Measurements from ENCODE around the gene ATRIP. TPM values are rescaled to one million over a fixed set of nuclear protein-coding genes. Genes with fewer than 3 reads are reported as not detected.

Gene ATRIP
- total and polyA plus RNA-seq, 7 donors = 1.8 to 9.4 (median 5.1) TPM

- H3K9me3 ChIP-seq = no peaks in the 10 kb centered on the region
- TF ChIP-seq EP300 (IDR thresholded peaks at IDR 0.05) = no peak
- TF ChIP-seq POLR2A (IDR thresholded peaks at IDR 0.05) = no peak
- TF ChIP-seq CTCF (IDR thresholded peaks at IDR 0.05) = no peak
- no peak for TF ChIP-seq POLR2AphosphoS5 (IDR thresholded peaks at IDR 0.05)
- WGBS, 2 donors = 92 to 95% methylated on average over 9 of the region's 9 CpGs
- peak; percentile 46 for DNase-seq
- H3K4me3 ChIP-seq = no peak overlapping the region
- intact Hi-C loops (cut with DNase I) = no loop called here
- H3K27ac ChIP-seq = peak overlapping the region in 2 of 4 donors; percentile 4 to 71
- peaks cover 0 to 30% (median 19%) of the 10 kb centered on the region in 4 donors for H3K4me1 ChIP-seq
- H3K36me3 ChIP-seq = peaks cover 53 to 98% (median 78%) of the 10 kb centered on the region in 4 donors
- no peaks in the 10 kb centered on the region for H3K27me3 ChIP-seq
These were observed 35.4 kb upstream of the ATRIP start for GRCh38 chr3:48411041-48411588.

GRCh38 chr3:48411606-48412374, 34.7 kb upstream of the ATRIP start:
- no peak overlapping the region for H3K4me3 ChIP-seq
- intact Hi-C loops (cut with DNase I) = no loop called here
- H3K27me3 ChIP-seq = no peaks in the 10 kb centered on the region
- peaks cover 0 to 30% (median 19%) of the 10 kb centered on the region in 4 donors for H3K4me1 ChIP-seq
- no peak for TF ChIP-seq POLR2A (IDR thresholded peaks at IDR 0.05)
- TF ChIP-seq EP300 (IDR thresholded peaks at IDR 0.05) = no peak
- no peak for TF ChIP-seq POLR2AphosphoS5 (IDR thresholded peaks at IDR 0.05)
- DNase-seq = peak; percentile 51
- no peaks in the 10 kb centered on the region for H3K9me3 ChIP-seq
- H3K36me3 ChIP-seq = peaks cover 53 to 98% (median 76%) of the 10 kb centered on the region in 4 donors
- H3K27ac ChIP-seq = peak overlapping the region in 2 of 4 donors; percentile 4 to 71
- 90 to 92% methylated on average over 11 of the region's 11 CpGs for WGBS, 2 donors

GRCh38 chr3:48412375-48413001, 34.0 kb upstream of the ATRIP start:
- DNase-seq = peak; percentile 60
- peak overlapping the region in 3 of 4 donors; percentile 61 to 76 (median 71) for H3K27ac ChIP-seq
- H3K4me3 ChIP-seq = no peak overlapping the region
- peaks cover 0 to 30% (median 19%) of the 10 kb centered on the region in 4 donors for H3K4me1 ChIP-seq
- WGBS, 2 donors = 92 to 94% methylated on average over 19 of the region's 19 CpGs
- intact Hi-C loops (cut with DNase I) = no loop called here
- peaks cover 53 to 98% (median 77%) of the 10 kb centered on the region in 4 donors for H3K36me3 ChIP-seq
- H3K9me3 ChIP-seq = no peaks in the 10 kb centered on the region
- H3K27me3 ChIP-seq = no peaks in the 10 kb centered on the region
- TF ChIP-seq EP300 (IDR thresholded peaks at IDR 0.05) = no peak
- TF ChIP-seq POLR2A (IDR thresholded peaks at IDR 0.05) = no peak
- no peak for TF ChIP-seq CTCF (IDR thresholded peaks at IDR 0.05)
- no peak for TF ChIP-seq POLR2AphosphoS5 (IDR thresholded peaks at IDR 0.05)

GRCh38 chr3:48413086-48413485, 33.5 kb upstream of the ATRIP start:
- DNase-seq = peak; percentile 67

GRCh38 chr3:48413611-48414010, 32.9 kb upstream of the ATRIP start:
- TF ChIP-seq POLR2A (IDR thresholded peaks at IDR 0.05) (no peak), CTCF (IDR thresholded peaks at IDR 0.05) (no peak), EP300 (IDR thresholded peaks at IDR 0.05) (no peak), POLR2AphosphoS5 (IDR thresholded peaks at IDR 0.05) (no peak)
- intact Hi-C loops (cut with DNase I) = no loop called here
- DNase-seq = peak; percentile 46
- Histone ChIP-seq H3K4me3 (no peak overlapping the region), H3K36me3 (peaks cover 53 to 98% (median 83%) of the 10 kb centered on the region in 4 donors), H3K9me3 (no peaks in the 10 kb centered on the region), H3K27ac (peak overlapping the region; percentile 32 to 76 (median 66)), H3K27me3 (no peaks in the 10 kb centered on the region), H3K4me1 (peaks cover 1 to 30% (median 19%) of the 10 kb centered on the region in 4 donors)
- 89 to 90% methylated on average over 14 of the region's 14 CpGs for WGBS, 2 donors

More at GRCh38 chr3:48413086-48413485, 33.5 kb upstream of the ATRIP start:
- H3K4me1 ChIP-seq = peaks cover under 1 to 30% (median 19%) of the 10 kb centered on the region in 4 donors
- H3K27me3 ChIP-seq = no peaks in the 10 kb centered on the region
- intact Hi-C loops (cut with DNase I) = no loop called here
- peaks cover 53 to 98% (median 81%) of the 10 kb centered on the region in 4 donors for H3K36me3 ChIP-seq
- no peak overlapping the region for H3K4me3 ChIP-seq
- WGBS, 2 donors = 86 to 90% methylated on average over 8 of the region's 8 CpGs
- peak overlapping the region in 3 of 4 donors; percentile 61 to 76 (median 71) for H3K27ac ChIP-seq
- H3K9me3 ChIP-seq = no peaks in the 10 kb centered on the region
- TF ChIP-seq POLR2AphosphoS5 (IDR thresholded peaks at IDR 0.05) (peak in 1 of 4 donors; percentile 34), POLR2A (IDR thresholded peaks at IDR 0.05) (no peak)

Measured in sigmoid colon (tissue), 7 donors.